GM12873 (cell line): ENCODE data around the gene NT5M.

Experiments
- TF ChIP-seq, protein P1 (sequence below): IDR thresholded peaks from 2 replicates; pipeline ENCODE4 v1.5.1; 2012; ENCODE audit warnings: low read depth, mild to moderate bottlenecking, moderate library complexity, low read length, control low read depth; ENCODE audit not compliant: insufficient read depth; ENCODE audit errors: missing control alignments

The NT5M gene

DNA sequence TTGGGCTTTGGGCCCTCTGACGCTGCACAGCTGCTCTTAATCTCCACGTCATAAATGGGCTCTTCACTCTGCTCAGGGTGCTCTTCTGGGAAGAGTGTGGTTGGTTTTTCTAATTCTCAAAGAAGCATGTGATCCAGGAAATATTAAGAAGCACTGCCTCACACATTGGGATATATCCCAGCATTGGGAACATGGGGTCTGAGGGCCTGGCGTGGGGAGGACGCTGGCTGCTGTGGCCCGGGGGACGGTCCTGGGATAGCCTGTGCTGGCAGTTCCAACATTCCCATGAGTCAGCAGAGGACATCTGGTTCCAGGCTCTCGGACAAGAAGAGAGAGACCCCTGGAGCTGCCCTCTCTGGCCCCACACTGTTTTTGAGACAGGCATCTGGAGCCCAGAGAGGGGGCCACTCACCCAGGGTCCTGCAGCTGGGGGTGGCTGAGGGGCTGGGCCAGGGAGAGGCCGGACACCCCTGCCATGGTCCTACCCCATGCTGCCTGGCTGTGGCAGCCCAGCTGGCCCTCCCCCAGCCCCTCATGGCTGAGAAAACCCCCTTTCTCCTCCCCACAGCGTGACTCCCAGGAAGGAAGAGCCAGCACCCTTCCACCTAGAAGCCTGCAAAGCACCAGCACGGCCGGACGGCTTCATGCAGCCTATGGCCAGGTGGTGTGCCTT is 58.8 kb downstream of the NT5M start:
- TF ChIP-seq, protein P1, sequence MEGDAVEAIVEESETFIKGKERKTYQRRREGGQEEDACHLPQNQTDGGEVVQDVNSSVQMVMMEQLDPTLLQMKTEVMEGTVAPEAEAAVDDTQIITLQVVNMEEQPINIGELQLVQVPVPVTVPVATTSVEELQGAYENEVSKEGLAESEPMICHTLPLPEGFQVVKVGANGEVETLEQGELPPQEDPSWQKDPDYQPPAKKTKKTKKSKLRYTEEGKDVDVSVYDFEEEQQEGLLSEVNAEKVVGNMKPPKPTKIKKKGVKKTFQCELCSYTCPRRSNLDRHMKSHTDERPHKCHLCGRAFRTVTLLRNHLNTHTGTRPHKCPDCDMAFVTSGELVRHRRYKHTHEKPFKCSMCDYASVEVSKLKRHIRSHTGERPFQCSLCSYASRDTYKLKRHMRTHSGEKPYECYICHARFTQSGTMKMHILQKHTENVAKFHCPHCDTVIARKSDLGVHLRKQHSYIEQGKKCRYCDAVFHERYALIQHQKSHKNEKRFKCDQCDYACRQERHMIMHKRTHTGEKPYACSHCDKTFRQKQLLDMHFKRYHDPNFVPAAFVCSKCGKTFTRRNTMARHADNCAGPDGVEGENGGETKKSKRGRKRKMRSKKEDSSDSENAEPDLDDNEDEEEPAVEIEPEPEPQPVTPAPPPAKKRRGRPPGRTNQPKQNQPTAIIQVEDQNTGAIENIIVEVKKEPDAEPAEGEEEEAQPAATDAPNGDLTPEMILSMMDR = no peak

DNA sequence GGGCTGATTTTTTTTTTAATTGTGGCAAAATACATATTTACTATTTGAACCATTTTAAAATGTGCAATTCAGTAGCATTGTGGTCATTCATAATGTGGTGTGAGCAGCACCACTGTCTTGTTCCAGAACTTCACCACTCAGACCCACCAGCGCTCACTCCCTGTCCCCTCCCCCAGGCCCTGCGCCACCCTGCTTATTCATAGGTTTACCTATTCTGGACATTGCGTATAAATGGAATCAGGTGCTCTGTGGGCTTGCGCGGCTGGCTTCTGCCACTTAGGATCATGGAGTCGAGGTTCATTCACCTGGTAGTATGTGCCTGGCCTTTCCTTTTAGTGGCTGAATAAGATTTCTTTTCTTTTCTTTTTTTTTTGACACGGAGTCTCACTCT is 59.4 kb downstream of the NT5M start:
- TF ChIP-seq, protein P1 = no peak

DNA sequence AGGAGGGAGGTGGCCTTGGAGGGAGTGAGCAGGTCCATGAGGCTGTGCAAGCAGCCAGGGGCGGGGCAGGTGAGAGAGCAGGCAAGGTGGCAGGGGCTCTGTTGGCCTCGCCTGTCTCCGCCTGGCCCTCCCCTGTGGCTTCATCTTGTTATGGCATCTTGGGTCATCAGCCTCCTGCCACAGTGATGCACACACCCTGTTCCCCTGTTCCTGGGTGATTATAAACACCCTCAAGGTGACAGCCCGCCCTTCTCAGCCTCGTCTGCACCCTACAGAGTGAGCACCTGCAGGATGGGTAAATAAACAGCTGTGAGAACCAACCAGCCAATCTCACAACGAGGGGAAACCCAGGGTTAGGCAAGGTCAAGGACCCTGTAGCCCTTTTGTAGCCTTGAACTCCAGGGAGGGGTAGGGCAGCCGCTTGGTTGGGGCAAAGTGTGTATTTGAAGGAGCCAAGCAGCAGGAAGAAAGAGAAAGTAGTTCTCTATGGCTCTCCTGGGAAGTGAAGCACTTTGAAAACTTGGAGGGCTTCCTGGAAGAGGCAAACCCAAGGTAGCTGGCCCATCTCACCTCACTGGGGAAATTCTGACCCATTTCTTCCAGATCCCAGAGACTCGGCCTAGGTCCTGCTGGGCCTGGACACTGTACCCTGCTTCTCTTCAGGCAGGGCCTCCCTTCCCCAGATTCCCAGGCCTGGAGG is 60.6 kb downstream of the NT5M start:
- TF ChIP-seq, protein P1 = no peak

DNA sequence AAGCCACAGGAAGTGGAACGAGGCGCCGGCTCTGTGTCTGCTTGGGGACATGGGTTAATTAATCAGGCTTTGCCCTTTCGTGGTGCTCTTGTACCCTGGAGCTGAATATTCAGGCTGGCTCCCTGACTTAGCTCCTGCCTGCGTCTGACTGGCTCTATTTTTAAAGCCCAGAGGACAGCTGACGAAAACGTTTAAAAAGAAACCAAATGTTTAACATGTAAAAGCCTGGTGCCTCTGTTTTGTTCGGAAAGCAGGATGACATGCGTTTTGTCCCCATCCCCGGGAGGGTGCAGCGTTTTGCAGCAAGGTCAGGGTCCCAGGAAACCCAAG is 61.1 kb downstream of the NT5M start:
- TF ChIP-seq, protein P1 = no peak

DNA sequence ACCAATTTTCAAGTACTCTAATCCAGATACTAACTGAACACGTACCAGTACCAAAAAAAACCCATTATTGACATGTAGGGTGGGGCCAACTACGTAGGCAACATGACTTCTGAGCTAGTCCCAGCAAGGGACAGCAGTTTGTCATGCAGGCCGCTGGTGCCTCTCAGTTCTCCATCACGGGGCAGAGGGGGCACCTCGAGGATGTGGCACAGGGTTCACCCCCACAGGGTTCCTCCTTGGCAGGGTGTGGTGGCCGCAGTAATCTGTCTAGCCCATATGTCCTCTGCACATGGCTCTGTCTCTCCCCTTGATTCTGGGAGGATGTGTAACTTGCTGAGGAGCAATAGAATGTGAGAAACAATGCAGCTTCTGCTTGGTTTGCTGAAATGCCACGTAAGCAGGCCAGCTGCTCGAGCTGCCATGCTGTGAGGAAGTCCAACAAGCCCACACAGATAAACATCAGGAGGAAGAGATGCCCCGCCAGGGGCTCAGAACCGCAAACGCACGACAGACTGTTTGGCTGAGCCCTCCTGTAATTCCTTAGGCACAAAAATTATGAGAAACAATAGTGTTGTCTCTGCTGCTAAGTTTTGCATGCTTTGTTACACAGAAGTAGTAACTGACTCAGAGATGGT is 62.4 kb downstream of the NT5M start:
- TF ChIP-seq, protein P1 = no peak

DNA sequence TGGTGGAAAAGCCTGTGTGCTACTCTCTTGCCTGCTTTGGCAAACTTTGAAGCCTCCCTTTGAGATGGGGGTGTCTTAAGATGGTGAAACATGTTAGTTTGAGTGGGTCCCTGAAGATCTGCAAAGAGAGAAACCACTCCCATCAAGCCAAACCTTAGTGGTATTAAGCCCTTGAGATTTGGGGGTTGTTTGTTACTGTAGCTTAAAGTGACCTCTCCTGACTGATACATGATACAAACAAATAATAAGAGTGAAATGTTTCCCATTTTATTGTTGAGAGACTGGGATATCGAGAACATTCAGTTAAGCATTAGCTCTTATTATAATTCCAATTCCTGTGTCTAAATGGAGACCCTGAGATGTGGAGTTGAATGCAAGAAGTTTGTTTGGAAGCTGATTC is 63.1 kb downstream of the NT5M start:
- TF ChIP-seq, protein P1 = no peak
